ENCODE data around the gene FBXW7. TPM values are rescaled to one million over a fixed set of nuclear protein-coding genes. Genes with fewer than 3 reads are reported as not detected.

The FBXW7 gene
- total RNA-seq, 1 experiment from 2014 or later: 27.1 TPM

DNA sequence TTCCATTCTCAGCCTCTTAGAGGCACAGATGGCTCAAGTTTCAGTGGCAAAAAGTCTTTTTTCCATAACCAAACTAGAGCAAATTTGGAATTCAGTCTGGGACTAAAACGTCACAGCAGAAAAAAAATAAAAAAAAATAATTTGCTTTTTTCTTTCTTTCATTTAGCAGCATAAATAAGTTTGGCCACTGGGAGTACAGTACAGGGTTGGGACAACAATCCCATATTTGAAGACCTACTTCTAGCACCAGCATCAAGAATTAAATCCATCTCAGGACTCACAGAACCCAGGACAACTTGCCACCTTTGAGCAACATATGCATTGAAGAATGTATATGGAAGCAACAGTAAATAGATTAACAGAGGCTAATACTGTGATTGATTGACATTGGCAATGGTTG is 214.0 kb downstream of the FBXW7 start:
- no peaks in the 10 kb centered on the region for H3K23me2 ChIP-seq (ENCODE audit: insufficient read length, low read depth, low read length, poor library complexity, severe bottlenecking)

More for the DNA sequence above, 214.0 kb downstream of the FBXW7 start:
- H2BK5ac ChIP-seq (ENCODE audit: insufficient read length, low read length): no peak overlapping the region
- no peak overlapping the region for H2BK15ac ChIP-seq (ENCODE audit: low read depth, low read length)
- H3K9me3 Mint-ChIP-seq: no peaks in the 10 kb centered on the region
- H2BK20ac ChIP-seq (ENCODE audit: low read depth, low read length, poor library complexity, severe bottlenecking): no peak overlapping the region
- peaks cover 0 to 10% (median 7%) of the 10 kb centered on the region in 3 experiments; a peak in 5 of 7 replicates for H3K36me3 Mint-ChIP-seq (ENCODE audit: insufficient read depth in 1 of 3, low read depth in 3 of 3)
- H3K18ac ChIP-seq (ENCODE audit: insufficient read length, low read depth, low read length): no peak overlapping the region
- no peak overlapping the region for H3K4me2 ChIP-seq (ENCODE audit: insufficient read depth, insufficient read length, low read length)
- no peaks in the 10 kb centered on the region for H3K79me2 ChIP-seq (ENCODE audit: insufficient read depth, low read length)
- no peaks in the 10 kb centered on the region for H3K27me3 ChIP-seq (ENCODE audit: insufficient read depth, low read length)
- no peaks in the 10 kb centered on the region for H3K79me1 ChIP-seq (ENCODE audit: insufficient read depth, low read depth, low read length, poor library complexity, severe bottlenecking)
- H3K27me3 Mint-ChIP-seq (ENCODE audit: low read depth): no peaks in the 10 kb centered on the region
- no peak overlapping the region for H2BK120ac ChIP-seq (ENCODE audit: low read depth, low read length, poor library complexity, severe bottlenecking)
- H3K27ac Mint-ChIP-seq: no peak overlapping the region
- no peak overlapping the region for H3T11ph ChIP-seq (ENCODE audit: low read length)
- H3K9me3 ChIP-seq (ENCODE audit: control insufficient read depth, low read depth, low read length): no peaks in the 10 kb centered on the region
- H2AFZ ChIP-seq (ENCODE audit: low read length): no peak overlapping the region
- no peaks in the 10 kb centered on the region for H3K4me1 ChIP-seq (ENCODE audit: insufficient read depth, low read length)
- WGBS (ENCODE audit: extremely low coverage, insufficient read length, low lambda C conversion rate): no CpG with 5 or more reads among the region's 1 CpG
- H3K4ac ChIP-seq (ENCODE audit: low read depth, low read length): no peak overlapping the region
- H3K4me1 Mint-ChIP-seq: peaks cover 0 to 6% of the 10 kb centered on the region in 2 experiments; a peak in 3 of 4 replicates
- no peak for TF ChIP-seq CTCF (conservative IDR thresholded peaks at IDR 0.05)
- no peaks in the 10 kb centered on the region for H4K20me1 ChIP-seq (ENCODE audit: control insufficient read depth, insufficient read depth, insufficient read length)
- H3K14ac ChIP-seq (ENCODE audit: insufficient read depth, low read length): no peak overlapping the region
- H3K4me3 Mint-ChIP-seq: no peak overlapping the region
- no peak overlapping the region for H4K8ac ChIP-seq (replicated peaks; ENCODE audit: insufficient read length, low read depth, low read length)
- H3K23ac ChIP-seq (ENCODE audit: insufficient read length, low read depth, low read length): no peak overlapping the region
- no peak overlapping the region for H3K9ac ChIP-seq (ENCODE audit: extremely low read depth, insufficient read length, low read length)
- no peak overlapping the region for H4K91ac ChIP-seq (ENCODE audit: insufficient read length, low read depth, low read length)
- DNase-seq: no peak
- H4K5ac ChIP-seq (ENCODE audit: insufficient read length, low read depth, low read length): no peak overlapping the region
- no peak overlapping the region for H3K56ac ChIP-seq (ENCODE audit: insufficient read length, low read depth, low read length)
- H2AK5ac ChIP-seq (ENCODE audit: insufficient read length, low read length): no peak overlapping the region
- H2BK12ac ChIP-seq (ENCODE audit: insufficient read length, low read depth, low read length): no peak overlapping the region
- no peak overlapping the region for H3K27ac ChIP-seq (ENCODE audit: insufficient read length, low read depth, low read length)
